ENCODE results near the gene ITGA4. TPM values are rescaled to one million over a fixed set of nuclear protein-coding genes. Genes with fewer than 3 reads are reported as not detected.

Gene ITGA4
- total RNA-seq, 1 experiment from 2014 or later = 2.7 TPM

- no peak for TF ChIP-seq ZNF416 (CRISPR knock-in tag; IDR thresholded peaks at IDR 0.05)
Observed at GRCh38 chr2:181570059-181570458, 112.9 kb downstream of the ITGA4 start (continued).

- POLR2A ChIA-PET = no interaction called here
- Mint-ChIP-seq H3K4me1 (peaks cover 4% of the 10 kb centered on the region), H3K9me3 (no peaks in the 10 kb centered on the region), H3K27me3 (ENCODE audit: low read depth) (no peaks in the 10 kb centered on the region), H3K4me3 (no peak overlapping the region), H3K27ac (no peak overlapping the region), H3K36me3 (no peaks in the 10 kb centered on the region)
- CTCF ChIA-PET = interaction anchor here (6.3 kb wide), 1 partner anchor 144 kb away, joined by 42 read pairs; no protein-coding TSS in a partner anchor
- ATAC-seq (no peak), DNase-seq (ENCODE audit: low spot score) (no peak)
- TF ChIP-seq ELF4 (CRISPR knock-in tag; IDR thresholded peaks at IDR 0.05; ENCODE audit: low read depth) = no peak
- no peak for TF ChIP-seq SMAD4 (CRISPR knock-in tag; IDR thresholded peaks at IDR 0.05)
- TF ChIP-seq ZNF232 (CRISPR knock-in tag; IDR thresholded peaks at IDR 0.05) = no peak
- TF ChIP-seq AFF4 (CRISPR knock-in tag; IDR thresholded peaks at IDR 0.05; ENCODE audit: borderline replicate concordance) = no peak
- no peak for TF ChIP-seq ZBTB21 (CRISPR knock-in tag; IDR thresholded peaks at IDR 0.05; ENCODE audit: borderline replicate concordance)
Observed at GRCh38 chr2:181570833-181571661, 113.9 kb downstream of the ITGA4 start.

GRCh38 chr2:181573140-181573736 is 116.1 kb downstream of the ITGA4 start:
- H3K9me3 Mint-ChIP-seq = no peaks in the 10 kb centered on the region
- no peaks in the 10 kb centered on the region for H3K27me3 Mint-ChIP-seq (ENCODE audit: low read depth)
- H3K36me3 Mint-ChIP-seq = no peaks in the 10 kb centered on the region
- peak; percentile 47 for ATAC-seq
- CTCF ChIA-PET = interaction anchor here (0.6 to 6.3 kb wide), 8 partner anchors 14 to 380 kb away, joined by 3 to 42 read pairs (median 4); partner anchors contain the start of gene CERKL
- TF ChIP-seq USF1 (CRISPR knock-in tag; IDR thresholded peaks at IDR 0.05) = no peak
- no peak for TF ChIP-seq PRDM15 (CRISPR knock-in tag; IDR thresholded peaks at IDR 0.05)
- TF ChIP-seq TEAD4 (CRISPR knock-in tag; IDR thresholded peaks at IDR 0.05) = no peak
- TF ChIP-seq SMAD4 (CRISPR knock-in tag; IDR thresholded peaks at IDR 0.05) = no peak
- no peak for TF ChIP-seq NR3C1 (CRISPR knock-in tag; conservative IDR thresholded peaks at IDR 0.05; ENCODE audit: low read depth)
- TF ChIP-seq FOXK1 (CRISPR knock-in tag; IDR thresholded peaks at IDR 0.05) = no peak
- TF ChIP-seq ZNF396 (CRISPR knock-in tag; IDR thresholded peaks at IDR 0.05; ENCODE audit: borderline replicate concordance) = no peak
- TF ChIP-seq HMGXB4 (CRISPR knock-in tag; IDR thresholded peaks at IDR 0.05) = no peak
- no peak for TF ChIP-seq ZNF219 (CRISPR knock-in tag; IDR thresholded peaks at IDR 0.05; ENCODE audit: borderline replicate concordance)
- no peak for TF ChIP-seq ZNF425 (CRISPR knock-in tag; conservative IDR thresholded peaks at IDR 0.05)
- no peak for TF ChIP-seq ZNF317 (CRISPR knock-in tag; IDR thresholded peaks at IDR 0.05; ENCODE audit: borderline replicate concordance, low read depth)
- no peak for TF ChIP-seq MYBL2 (CRISPR knock-in tag; IDR thresholded peaks at IDR 0.05)
- H3K4me1 Mint-ChIP-seq = peaks cover 4% of the 10 kb centered on the region
- H3K27ac Mint-ChIP-seq = no peak overlapping the region
- POLR2A ChIA-PET = no interaction called here
- no peak overlapping the region for H3K4me3 Mint-ChIP-seq
- DNase-seq (ENCODE audit: low spot score) = no peak
